GM18519 (cell line): Measurements from ENCODE around the gene GPR156.

ENCODE experiments used
- ATAC-seq: cut with Tn5 transposase; IDR thresholded peaks from one replicate; pipeline ENCODE4 v1.9.1; 2021; ENCODE audit warnings: mild to moderate bottlenecking, moderate library complexity; ENCODE audit not compliant: unreplicated experiment, low FRiP score

The GPR156 gene

DNA sequence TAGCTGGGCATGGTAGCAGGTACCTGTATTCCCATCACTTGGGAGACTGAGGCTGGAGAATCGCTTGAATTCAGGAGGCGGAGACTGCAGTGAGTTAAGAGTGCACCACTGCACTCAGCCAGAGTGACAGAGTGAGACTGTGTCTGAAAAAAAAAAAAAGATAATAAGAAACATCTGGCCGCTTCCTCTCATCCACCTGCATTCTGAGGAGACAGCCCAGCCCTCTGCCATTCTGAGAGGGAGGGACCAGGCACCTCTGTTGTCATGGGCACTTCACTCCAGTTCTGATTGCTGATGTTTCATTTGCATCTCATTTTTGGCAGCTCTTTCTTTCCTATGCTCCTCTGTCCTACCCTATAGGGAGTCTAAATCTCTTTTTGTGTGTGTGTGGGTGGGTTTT lies 154.4 kb downstream of the GPR156 start:
- ATAC-seq = no peak

DNA sequence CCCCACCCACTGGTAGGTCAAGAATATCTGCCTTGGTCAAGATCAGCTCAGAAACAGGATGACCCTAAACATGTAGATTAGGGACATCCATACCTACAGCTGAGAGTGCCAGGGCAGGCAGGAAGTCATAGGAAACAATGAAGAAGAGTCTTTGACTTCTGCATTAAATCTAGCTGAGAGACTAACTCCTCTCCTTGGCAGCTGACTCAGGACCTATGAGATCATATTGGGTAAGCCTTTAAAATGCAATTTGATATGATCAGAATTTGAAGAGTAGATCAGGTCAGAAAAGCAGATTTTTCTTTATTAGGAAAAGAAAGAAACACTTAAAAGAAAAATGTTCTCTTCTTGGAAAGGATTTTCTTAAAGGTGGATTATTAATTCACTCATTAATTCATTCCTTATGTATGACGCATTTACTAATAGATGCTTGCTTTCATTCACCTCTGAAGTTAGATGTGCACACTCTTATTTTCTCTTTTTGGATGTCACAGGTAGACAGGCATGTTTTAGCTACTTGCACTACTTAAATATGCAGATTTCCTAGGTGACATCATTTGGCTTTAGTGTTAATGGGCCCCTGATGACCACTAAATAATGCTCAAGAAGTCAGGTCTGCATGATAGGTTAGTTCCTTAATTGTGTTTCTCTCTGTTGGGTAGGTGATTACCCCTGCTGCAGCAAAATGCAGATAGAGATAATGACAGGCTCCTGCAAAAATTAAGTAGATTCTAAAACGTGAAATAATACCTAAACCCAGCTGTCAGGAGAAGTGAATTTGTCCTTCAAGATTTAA lies 155.1 kb downstream of the GPR156 start:
- no peak for ATAC-seq

DNA sequence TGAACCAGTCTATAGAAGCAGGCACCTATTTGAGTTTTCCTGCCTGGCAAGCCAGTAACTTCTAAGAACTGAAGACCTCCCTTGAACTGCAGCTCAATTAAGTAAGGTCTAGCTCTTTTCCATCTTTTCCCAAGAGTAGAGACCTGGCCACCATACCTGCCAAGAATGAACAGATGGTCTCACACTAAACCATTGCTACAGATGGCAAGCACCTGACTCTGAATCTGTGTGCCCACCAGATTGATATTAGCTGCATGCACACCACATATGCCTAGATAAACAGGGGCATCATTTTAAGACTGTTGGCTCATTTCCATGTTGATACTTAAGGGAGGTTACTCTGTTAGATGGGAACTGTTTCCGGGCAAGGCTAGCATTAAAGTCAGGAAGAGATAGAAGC lies 156.0 kb downstream of the GPR156 start:
- no peak for ATAC-seq

DNA sequence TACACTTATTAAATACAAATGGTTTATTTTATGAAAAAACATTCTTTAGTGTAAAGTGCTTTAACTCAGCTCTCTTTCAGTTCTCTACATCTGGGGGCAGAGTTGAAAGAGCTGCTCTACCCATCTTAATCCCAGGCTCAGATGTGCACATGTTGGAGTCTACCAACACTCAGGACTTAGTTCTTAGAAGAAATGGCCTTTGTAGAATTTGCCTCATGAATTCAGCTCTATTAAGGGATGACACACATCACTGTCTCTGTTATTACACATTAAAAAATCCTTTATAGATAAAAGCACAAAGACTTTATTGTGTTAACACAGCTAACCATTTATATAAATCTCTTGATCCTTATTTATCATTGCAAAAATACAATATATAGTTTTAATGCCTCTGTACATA lies 159.0 kb downstream of the GPR156 start:
- ATAC-seq = no peak

DNA sequence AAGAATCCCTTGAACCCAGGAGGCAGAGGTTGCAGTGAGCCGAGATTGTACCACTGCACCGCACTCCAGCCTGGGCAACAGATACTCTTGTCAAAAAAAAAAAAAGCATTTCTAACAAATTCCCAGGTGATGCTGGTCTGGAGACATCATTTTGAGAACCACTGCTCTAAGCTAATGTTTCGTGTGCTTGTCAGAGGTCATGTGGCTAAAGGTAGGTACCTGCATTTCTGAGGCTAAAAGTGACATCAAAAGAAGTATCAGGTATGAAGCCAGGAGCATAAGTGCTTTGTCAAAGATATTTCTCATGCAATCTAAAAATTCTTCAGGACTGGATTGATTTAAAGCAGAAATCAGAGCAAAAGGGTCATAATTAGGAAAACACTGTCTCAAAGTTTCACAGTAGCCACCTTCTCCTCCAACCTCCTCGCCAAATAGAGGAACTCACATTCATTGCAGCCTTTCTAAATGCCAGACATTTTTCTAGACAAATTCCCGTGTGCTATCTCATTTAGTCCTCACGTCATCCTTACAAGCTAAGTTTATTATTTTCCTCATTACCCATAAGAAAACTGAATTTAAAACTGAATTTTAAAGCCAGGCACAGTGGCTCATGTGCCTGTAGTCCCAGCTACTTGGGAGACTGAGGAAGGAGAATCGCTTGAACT lies 165.0 kb downstream of the GPR156 start:
- ATAC-seq = no peak
